ENCODE data around the gene ISOC2.
"Not testable (repeated sequence)": the region's sequence is repeated elsewhere in the genome, so short reads cannot be mapped to it uniquely, and the experiment has no call there.

Gene ISOC2

DNA sequence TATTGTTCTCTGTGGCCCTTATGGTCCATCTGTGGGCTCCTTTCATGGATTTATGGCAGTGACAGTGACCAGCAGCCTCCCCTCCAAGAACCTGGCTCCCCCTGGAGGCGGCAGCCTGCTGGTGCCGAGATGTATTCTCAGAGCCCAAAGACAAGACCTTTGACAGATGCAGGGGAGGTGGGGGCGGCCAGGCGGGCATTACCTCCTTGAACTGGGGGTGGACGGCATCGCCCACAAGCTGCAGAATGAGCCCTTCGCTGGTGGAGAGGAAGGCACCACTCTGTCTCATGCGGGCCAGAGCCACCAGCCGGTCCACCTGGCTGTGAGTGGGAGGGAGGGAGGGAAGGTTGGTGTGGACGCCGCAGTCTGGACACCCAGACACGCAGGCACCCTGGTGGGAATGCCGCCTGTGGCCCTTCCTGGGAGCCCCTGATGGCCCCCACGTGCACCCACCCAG is 6.6 kb downstream of the ISOC2 start:
- no peak for DNase-seq (ENCODE audit: low spot score)

DNA sequence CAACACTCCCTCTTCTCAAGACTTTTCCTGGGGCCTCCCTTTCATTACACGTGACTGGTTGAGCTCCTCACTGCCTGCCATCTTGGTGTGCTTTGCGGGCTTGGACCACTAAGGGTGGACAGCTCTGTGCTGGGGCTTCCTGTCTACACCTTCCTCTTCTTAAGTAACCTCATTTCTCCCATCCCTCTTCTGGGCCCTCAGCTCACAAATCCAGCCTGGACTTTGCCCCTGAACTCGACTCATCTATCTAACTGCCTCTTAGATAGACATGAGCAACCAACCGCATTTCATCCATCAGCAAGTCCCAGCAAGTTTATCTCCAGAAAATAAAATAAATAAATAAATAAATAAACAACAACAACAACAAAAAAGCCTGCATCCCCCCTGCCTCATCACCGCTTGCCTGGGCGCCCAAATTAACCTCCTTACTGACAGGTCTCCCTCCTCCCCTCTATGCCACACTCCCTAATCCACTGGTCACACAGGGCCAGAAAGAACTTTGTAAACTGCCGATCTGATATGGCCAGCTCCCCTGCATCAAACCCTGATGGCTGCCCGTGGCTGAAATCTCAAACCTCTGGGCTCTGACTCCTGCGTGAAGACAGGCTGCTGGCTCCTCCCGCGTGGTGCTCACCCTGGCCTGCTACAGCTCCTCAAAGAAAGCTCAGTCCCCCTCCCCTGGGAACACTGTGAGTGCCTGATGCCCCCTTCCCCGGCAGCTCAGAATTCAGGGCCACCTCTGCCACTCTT is 7.8 kb downstream of the ISOC2 start:
- H3K4me3 ChIP-seq, result no peak overlapping the region
- no peak overlapping the region for H3K27ac ChIP-seq
- no peak for DNase-seq (ENCODE audit: low spot score)
- TF ChIP-seq, protein P1, sequence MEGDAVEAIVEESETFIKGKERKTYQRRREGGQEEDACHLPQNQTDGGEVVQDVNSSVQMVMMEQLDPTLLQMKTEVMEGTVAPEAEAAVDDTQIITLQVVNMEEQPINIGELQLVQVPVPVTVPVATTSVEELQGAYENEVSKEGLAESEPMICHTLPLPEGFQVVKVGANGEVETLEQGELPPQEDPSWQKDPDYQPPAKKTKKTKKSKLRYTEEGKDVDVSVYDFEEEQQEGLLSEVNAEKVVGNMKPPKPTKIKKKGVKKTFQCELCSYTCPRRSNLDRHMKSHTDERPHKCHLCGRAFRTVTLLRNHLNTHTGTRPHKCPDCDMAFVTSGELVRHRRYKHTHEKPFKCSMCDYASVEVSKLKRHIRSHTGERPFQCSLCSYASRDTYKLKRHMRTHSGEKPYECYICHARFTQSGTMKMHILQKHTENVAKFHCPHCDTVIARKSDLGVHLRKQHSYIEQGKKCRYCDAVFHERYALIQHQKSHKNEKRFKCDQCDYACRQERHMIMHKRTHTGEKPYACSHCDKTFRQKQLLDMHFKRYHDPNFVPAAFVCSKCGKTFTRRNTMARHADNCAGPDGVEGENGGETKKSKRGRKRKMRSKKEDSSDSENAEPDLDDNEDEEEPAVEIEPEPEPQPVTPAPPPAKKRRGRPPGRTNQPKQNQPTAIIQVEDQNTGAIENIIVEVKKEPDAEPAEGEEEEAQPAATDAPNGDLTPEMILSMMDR (IDR thresholded peaks at IDR 0.05), result no peak

More for the DNA sequence above, 6.6 kb downstream of the ISOC2 start:
- TF ChIP-seq, protein P1 (IDR thresholded peaks at IDR 0.05), result peak; percentile 12
- Histone ChIP-seq H3K27ac (no peak overlapping the region), H3K4me3 (no peak overlapping the region)

DNA sequence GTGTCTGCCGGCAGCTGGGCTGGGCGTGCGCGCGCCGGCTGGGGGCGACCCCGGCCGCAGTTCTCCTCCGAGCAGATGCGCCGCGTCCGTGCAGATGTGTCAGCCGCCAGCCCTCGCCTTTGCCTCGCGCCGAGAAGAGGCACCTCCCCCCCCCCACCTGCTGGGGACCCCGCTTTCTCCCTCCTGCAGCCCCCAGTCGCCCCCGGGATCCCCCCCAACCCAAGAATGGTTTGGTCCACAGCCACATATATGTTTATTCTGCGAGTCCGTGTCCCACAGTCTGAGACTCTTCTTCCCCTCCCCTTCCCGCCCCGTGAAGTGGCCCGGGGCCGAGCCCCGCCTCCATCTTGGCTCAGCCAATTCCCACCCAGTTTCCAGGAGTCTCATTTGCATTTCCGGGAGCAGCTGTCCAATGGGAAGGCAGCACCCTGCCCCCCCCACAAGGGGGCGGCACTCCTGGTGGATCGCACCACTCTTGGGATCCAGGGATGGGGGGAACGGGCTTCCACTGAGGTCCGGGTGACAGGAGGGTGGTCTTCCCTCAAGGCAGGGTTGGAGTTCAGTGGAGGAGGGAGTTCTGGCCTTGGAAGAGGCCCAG is 8.6 kb downstream of the ISOC2 start:
- TF ChIP-seq, protein P1 (IDR thresholded peaks at IDR 0.05), result no peak
- peak; percentile 80 for DNase-seq (ENCODE audit: low spot score)
- peak overlapping the region; percentile 53 for H3K4me3 ChIP-seq
- no peak overlapping the region for H3K27ac ChIP-seq

DNA sequence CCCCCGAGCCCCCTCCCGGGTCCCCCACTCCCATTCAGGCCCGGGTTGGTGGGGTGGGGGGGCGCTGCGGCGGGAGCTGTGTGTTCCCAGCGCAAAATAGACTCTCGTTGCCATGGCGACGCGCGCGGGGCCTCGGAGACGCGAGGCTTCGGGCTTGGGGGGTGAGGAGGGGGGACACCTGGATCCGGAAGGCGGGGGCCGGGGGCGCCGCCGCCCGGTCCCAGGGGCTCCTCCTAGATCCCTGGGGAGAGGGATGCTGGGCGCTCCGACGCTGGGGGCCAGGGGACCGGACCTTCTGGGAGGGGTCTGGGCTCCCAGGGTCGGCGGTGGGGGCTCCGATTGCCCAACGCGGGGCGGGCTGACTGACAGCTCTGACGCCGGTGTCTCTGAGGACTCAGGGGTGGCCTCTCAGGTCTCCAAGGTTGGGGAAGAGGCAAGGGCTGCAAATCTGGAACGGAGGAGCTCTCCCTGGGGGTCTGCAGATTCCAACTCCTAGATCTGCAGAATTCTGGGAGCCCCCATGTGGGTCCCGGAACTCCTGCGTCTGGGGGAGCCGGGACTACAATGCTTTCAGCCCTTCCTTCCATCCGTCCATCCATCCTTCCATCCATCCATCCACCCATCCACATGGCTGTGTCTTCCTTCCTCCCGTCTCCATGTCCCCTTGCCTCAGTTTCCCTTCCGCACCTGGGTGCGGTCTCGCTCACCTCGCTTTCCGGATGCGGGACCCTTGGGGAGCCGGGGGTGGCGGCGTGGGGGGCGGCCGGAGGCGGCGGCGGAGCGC is 9.3 kb downstream of the ISOC2 start:
- TF ChIP-seq, protein P1 (IDR thresholded peaks at IDR 0.05), result no peak
- Histone ChIP-seq H3K27ac (no peak overlapping the region), H3K4me3 (peak overlapping the region; percentile 53)
- DNase-seq (ENCODE audit: low spot score), result no peak

DNA sequence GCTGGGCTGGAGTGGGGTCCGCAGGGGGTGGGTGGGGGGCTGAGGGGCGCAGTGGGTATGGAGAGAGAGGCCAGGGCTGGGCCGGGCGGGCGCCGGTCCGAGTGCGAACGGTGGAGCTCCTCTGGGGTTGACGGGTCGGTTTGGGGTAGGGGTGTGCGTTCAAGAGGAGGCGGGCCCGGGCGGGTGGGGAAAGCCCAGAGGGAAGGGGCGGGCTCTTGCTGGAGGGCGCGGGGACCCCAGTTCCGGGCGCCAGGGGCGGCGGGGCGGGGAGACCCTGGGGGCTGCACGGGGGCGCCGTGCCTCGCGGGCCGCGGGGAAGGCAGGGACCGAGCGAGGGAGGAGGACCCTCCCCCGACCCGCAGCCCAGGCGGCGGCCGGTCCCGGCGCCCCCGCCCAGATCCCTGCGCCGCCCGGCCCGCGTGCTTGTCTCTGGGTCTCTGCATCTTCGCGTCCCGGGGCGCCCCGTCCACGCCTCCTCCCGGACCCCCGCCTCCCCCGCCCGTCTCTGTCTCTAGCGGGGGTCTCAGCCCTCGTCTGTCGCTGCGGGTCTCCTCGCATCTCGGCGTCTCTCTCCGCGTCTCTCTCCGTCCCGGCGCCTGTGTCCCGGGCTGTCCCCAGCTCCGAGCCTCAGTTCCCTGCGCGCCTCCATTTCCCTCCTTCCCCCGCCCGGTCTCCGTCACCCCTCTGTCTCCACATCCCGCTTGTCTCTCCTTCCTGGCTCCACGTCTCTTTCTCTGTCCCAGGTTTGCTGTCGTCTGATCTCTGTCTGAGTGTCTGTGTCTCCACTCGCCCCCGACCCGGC is 10.1 kb downstream of the ISOC2 start:
- Histone ChIP-seq H3K4me3 (peak overlapping the region; percentile 53), H3K27ac (no peak overlapping the region)
- no peak for DNase-seq (ENCODE audit: low spot score)
- TF ChIP-seq, protein P1 (IDR thresholded peaks at IDR 0.05), result no peak

DNA sequence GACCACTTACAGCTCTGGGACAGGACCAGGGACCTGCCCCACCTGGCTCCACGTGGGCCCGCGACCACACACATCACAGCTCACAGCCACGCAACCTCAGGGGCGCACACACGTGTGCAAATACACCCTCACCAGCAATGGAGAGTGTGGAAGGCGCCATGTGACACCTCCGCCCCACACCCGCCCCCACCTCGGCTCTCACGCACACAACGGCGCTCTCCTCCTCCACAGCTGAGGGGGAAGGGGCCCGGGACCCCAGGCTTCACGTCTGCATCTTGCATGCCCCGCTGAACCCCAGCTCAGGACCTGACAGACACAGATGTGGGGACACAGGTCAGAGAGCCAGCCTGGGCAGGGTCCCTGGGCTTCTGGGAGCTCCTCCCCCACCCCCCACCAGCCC is 12.0 kb downstream of the ISOC2 start:
- no peak overlapping the region for H3K4me3 ChIP-seq
- TF ChIP-seq, protein P1 (IDR thresholded peaks at IDR 0.05), result no peak
- no peak overlapping the region for H3K27ac ChIP-seq
- no peak for DNase-seq (ENCODE audit: low spot score)

DNA sequence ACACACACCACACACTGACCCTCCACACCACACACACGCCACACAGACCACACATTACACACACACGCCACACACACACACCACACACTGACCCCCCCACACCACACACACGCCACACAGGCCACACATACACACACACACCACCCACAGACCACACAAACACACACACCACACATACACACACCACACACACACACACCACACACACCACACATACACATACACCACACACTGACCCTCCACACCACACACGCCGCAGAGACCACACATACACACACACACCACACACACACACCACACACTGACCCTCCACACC is 13.3 kb downstream of the ISOC2 start:
- not testable (repeated sequence) for H3K4me3 ChIP-seq; H3K27ac ChIP-seq; DNase-seq (ENCODE audit: low spot score)

All from coronary artery (tissue), 2 donors.